Lower leg skin (tissue), 4 donors: Measurements from ENCODE around the gene SLC39A11. TPM values are rescaled to one million over a fixed set of nuclear protein-coding genes. Genes with fewer than 3 reads are reported as not detected.

Source experiments
- DNase-seq, 2 donors: peaks; one replicate each; pipeline ENCODE4 v3.0.0-alpha.2; 2019; ENCODE audit warnings: low spot score in 2 of 2
- H3K4me3 ChIP-seq: fragments of 200-600 bp; sonication (generic); 2 replicates; pipeline ENCODE4 v1.5.1; 2017; ENCODE audit warnings: mild to moderate bottlenecking, low read depth; ENCODE audit not compliant: poor library complexity, severe bottlenecking
- CTCF ChIP-seq, 3 donors: fragments of 450-650 bp; IDR thresholded peaks; one replicate each; pipeline ENCODE4 v1.5.1; 2016; ENCODE audit warnings: antibody characterized with exemption in 3 of 3, mild to moderate bottlenecking in 3 of 3, moderate library complexity in 2 of 3
- POLR2A ChIP-seq, 2 donors: fragments of 450-650 bp; IDR thresholded peaks; one replicate each; pipeline ENCODE4 v1.6.1; 2016 to 2017; ENCODE audit warnings: antibody characterized with exemption in 2 of 2, mild to moderate bottlenecking in 1 of 2, moderate library complexity in 1 of 2
- WGBS, 2 donors: methylation state at CpG; one replicate each; pipeline ENCODE4 v1.1.5; 2018; 5-methylcytosine and 5-hydroxymethylcytosine counted together
- intact Hi-C: fragments of 100-400 bp; cut with DNase I; formaldehyde crosslinking; loops from one replicate; pipeline ENCODE4 v1.15.0; 2023; ENCODE audit warnings: low total_unique reads
- total RNA-seq, 4 donors: library from RNA; depleted of rRNA; stranded (reverse); fragments of >200 nt; gene quantifications; one replicate each; pipeline ENCODE4 v1.1.0, GENCODE V29; 2016

SLC39A11 gene
- total RNA-seq, 4 donors from 2014 or later = 41.6 to 59.0 (median 47.1) TPM

GRCh38 chr17:72772331-72772821 is 320.1 kb downstream of the SLC39A11 start:
- intact Hi-C loops = no loop called here
- WGBS, 2 donors = 91 to 96% methylated on average over 7 of the region's 7 CpGs
- DNase-seq = no peak
- TF ChIP-seq CTCF (IDR thresholded peaks at IDR 0.05) (no peak), POLR2A (IDR thresholded peaks at IDR 0.05) (no peak)
- no peak overlapping the region for H3K4me3 ChIP-seq

- 83 to 93% methylated on average over 3 of the region's 3 CpGs for WGBS, 2 donors
- no peak overlapping the region for H3K4me3 ChIP-seq
- DNase-seq = no peak
- intact Hi-C loops = no loop called here
- TF ChIP-seq CTCF (IDR thresholded peaks at IDR 0.05) (no peak), POLR2A (IDR thresholded peaks at IDR 0.05) (no peak)
Measured at GRCh38 chr17:72771734-72772133, 320.8 kb downstream of the SLC39A11 start.

DNA sequence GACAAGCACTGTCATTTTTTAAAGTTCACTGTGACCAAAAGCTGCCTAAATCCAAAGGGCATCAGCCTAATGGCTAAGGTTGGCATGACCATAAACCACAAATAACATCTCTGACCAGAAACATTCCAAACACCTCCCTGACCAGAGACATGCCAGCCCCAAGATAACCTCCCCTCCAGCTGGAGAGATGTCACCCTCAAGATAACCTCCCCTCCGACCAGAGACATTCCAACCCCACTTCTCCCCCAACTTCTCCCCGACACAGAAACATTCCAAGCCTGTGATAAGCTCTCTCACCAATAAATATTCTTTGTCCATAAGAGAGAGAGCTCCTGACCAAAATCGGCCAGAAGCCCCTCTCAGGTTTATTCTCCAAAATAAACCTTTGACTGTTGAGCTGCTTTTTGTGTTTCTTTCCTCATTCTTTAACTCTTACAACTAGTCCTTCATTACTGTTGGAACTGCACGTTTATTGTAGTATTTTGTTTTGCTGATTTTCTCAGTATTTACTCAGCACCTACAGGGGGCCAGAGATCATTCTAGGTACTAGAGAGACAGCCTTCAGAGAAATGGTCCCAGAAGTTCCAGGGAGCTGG is 325.6 kb downstream of the SLC39A11 start:
- no peak overlapping the region for H3K4me3 ChIP-seq
- TF ChIP-seq POLR2A (IDR thresholded peaks at IDR 0.05) (no peak), CTCF (IDR thresholded peaks at IDR 0.05) (no peak)
- WGBS, 2 donors = 89 to 92% methylated on average over 4 of the region's 4 CpGs
- intact Hi-C loops = no loop called here
- no peak for DNase-seq

DNA sequence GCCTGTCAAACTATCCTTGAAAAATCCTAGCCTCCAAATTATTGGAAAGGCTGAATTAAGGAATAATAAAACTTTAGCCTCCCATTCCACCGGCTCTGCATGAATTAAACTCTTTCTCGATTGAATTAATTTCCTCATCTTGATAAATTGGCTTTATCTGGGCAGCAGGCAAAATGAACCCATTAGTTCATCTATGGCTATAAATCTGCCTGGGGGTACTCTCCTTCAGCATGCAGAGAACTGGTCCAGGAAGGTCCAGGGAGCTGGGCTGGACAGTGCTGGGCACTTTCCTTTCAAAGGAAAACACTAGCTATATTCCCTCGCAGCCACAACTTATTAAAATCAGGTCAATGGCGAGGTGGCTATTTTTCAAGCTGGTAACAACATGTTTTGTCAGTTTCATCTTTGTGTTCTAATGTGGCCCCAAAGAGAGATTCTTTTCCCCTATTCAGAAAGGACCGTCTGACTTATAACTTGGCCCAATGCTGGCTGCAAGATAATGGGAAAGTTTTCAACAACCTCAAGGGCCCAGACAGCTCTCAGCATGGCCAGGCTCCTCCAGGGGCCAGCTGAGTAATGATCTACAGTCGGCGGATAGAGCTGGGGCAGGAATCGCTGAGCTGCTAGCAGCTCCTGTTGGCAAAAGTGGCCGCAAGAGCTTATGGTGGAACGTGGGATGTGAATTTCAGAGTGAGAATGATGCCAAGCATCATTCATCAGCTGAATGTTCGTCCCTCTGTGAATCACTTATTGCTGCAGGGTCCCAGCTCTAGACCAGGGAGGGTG is 326.9 kb downstream of the SLC39A11 start:
- intact Hi-C loops = no loop called here
- WGBS, 2 donors = 86 to 90% methylated on average over 11 of the region's 11 CpGs
- no peak for DNase-seq
- no peak overlapping the region for H3K4me3 ChIP-seq
- no peak for TF ChIP-seq POLR2A (IDR thresholded peaks at IDR 0.05)
- no peak for TF ChIP-seq CTCF (IDR thresholded peaks at IDR 0.05)

GRCh38 chr17:72764632-72765041 is 327.9 kb downstream of the SLC39A11 start:
- WGBS, 2 donors = 85 to 87% methylated on average over 3 of the region's 3 CpGs
- intact Hi-C loops = no loop called here
- no peak overlapping the region for H3K4me3 ChIP-seq
- TF ChIP-seq CTCF (IDR thresholded peaks at IDR 0.05) (no peak), POLR2A (IDR thresholded peaks at IDR 0.05) (no peak)
- no peak for DNase-seq
